HT1080 (cell line): ENCODE data around the gene ADARB1. TPM values are rescaled to one million over a fixed set of nuclear protein-coding genes. Genes with fewer than 3 reads are reported as not detected.

Experiments
- DNase-seq: peaks from one replicate; pipeline ENCODE4 v3.0.0-alpha.2; 2015; ENCODE audit warnings: low read depth
- total RNA-seq: library from RNA; depleted of rRNA; stranded (reverse); fragments of >200 nt; shearing (Covaris generic); gene quantifications from 2 replicates; pipeline ENCODE4 v1.2.3, GENCODE V29; 2014

ADARB1 gene
- total RNA-seq, 1 experiment from 2014 or later, result 22.4 TPM

- DNase-seq, result no peak
Observed at GRCh38 chr21:45196620-45197019, 122.2 kb downstream of the ADARB1 start.

DNA sequence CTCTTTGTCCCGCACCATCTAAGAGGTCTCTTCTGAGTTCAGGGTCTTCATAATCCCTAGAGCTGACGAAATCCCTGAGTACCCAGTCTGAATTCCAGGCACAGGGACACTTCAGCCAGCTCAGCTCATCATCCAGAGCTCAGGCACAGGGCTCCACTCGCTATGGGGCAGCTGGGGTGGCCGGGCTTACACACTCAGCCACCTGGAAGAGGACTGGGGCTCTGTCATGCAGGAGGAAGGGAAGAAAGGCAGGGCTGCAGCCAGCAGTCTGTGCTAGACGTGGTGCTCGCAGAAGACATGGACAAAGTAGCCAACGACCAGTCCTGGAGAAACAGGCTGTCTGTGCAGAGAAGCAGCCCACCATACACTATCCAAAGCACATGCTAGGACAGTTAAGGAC lies 124.8 kb downstream of the ADARB1 start:
- no peak for DNase-seq

DNA sequence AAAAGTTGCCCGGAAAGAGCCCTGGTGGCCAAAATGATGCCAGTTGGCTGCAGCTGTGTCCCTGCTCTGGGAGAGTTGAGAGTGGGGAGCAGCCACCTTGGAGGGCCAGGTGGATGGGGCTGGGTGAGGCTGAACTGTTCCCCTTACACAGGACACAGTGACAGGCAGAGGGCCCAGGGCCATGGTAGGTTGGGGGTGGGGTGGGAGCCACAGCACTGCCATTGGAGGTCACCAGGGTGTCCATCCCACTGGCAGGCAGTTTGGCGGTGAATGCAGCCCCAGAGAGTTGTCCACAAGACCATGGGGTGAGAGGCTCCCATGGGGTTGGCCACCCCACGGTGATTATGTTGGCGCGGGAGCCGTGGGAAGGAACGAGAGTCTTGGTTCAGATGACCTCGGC lies 125.7 kb downstream of the ADARB1 start:
- no peak for DNase-seq

- DNase-seq, result no peak
Observed at GRCh38 chr21:45200581-45201296, 126.4 kb downstream of the ADARB1 start.

GRCh38 chr21:45202344-45202743 lies 128.0 kb downstream of the ADARB1 start:
- DNase-seq, result no peak

GRCh38 chr21:45202889-45203288 lies 128.5 kb downstream of the ADARB1 start:
- DNase-seq, result no peak

DNA sequence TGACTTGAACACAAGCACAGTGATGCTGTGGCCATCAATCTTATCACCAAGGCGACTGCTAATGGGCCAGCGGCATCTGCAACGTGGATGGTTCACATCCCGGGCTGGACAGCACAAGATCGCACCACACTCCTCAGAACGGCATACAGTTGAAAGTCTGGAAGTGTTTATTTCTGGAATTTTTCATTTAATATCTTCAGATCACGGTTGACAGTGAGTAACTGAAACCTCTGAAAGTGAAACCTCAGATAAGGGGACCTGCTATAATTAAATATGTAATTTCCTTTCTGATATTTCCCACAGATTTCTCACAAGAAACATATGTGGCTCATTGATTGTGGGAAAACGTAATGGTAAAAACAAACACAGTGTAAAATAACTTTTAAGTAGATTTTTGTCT lies 129.6 kb downstream of the ADARB1 start:
- no peak for DNase-seq

DNA sequence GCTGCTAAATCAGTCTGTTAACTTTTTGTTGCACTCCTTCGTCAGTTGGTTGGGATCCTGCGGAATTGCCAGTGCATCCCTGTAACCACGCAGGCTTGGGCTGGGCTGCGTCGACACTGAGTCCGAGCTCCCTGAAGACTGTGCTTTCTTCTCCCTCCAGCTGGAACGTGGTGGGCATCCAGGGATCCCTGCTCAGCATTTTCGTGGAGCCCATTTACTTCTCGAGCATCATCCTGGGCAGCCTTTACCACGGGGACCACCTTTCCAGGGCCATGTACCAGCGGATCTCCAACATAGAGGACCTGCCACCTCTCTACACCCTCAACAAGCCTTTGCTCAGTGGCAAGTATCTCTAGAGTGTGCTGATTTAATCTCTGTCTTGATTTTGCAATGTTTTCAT lies 130.0 kb downstream of the ADARB1 start:
- DNase-seq, result no peak

GRCh38 chr21:45207839-45208626 lies 133.7 kb downstream of the ADARB1 start:
- DNase-seq, result no peak

DNA sequence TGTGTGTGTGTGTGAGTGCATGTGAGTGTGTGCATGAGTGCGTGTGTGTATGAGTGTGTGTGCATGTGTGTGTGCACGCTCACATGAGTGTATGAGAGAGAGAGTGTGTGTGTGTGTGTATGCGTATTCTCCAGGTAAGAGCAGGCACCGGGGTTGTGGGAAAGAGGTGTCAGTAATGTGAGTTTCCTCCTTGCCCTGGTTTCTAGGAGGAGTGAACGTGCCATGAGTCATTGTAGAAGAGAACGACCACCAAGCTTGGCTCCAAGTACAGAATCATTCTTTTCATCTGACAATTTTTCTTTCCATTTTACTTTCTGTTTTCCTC lies 134.2 kb downstream of the ADARB1 start:
- peak; percentile 35 for DNase-seq

- peak; percentile 43 for DNase-seq
Observed at GRCh38 chr21:45209046-45209445, 134.7 kb downstream of the ADARB1 start.

- no peak for DNase-seq
Observed at GRCh38 chr21:45209685-45210284, 135.4 kb downstream of the ADARB1 start.

- DNase-seq, result no peak
Observed at GRCh38 chr21:45210461-45210983, 136.1 kb downstream of the ADARB1 start.

GRCh38 chr21:45211661-45212060 lies 137.3 kb downstream of the ADARB1 start:
- DNase-seq, result no peak

GRCh38 chr21:45213392-45213791 lies 139.0 kb downstream of the ADARB1 start:
- DNase-seq, result no peak

GRCh38 chr21:45215213-45215612 lies 140.8 kb downstream of the ADARB1 start:
- no peak for DNase-seq

DNA sequence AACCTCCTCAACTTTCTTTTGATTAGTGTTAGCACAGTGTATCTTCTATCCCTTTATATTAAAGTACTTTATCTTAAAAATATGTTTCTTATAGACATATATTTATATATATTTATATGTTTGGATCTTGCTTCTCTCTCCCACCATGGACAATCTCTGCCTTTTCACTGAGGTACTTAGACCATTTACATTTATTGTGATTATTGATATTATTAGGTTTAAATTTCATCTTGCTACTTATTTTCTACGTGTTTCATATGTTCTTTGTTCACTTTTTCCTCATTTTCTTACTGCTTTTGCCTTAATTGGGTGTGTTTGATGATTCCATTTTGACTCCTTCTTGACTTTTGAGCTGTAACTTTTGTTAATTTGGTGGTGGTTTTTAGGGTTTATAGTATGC lies 142.6 kb downstream of the ADARB1 start:
- no peak for DNase-seq

GRCh38 chr21:45219517-45219916 lies 145.1 kb downstream of the ADARB1 start:
- no peak for DNase-seq

GRCh38 chr21:45220071-45220481 lies 145.7 kb downstream of the ADARB1 start:
- DNase-seq, result no peak

- DNase-seq, result no peak
Observed at GRCh38 chr21:45220714-45221490, 146.5 kb downstream of the ADARB1 start.

DNA sequence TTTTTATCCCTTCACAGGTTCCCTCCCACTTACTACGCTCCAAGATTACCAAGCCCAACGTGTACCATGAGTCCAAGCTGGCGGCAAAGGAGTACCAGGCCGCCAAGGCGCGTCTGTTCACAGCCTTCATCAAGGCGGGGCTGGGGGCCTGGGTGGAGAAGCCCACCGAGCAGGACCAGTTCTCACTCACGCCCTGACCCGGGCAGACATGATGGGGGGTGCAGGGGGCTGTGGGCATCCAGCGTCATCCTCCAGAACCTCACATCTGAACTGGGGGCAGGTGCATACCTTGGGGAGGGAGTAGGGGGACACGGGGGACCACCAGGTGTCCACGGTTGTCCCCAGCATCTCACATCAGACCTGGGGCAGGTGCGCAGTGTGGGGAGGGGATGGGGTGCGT lies 147.6 kb downstream of the ADARB1 start:
- DNase-seq, result no peak
